ENCODE data around the gene NUMA1.

DNA sequence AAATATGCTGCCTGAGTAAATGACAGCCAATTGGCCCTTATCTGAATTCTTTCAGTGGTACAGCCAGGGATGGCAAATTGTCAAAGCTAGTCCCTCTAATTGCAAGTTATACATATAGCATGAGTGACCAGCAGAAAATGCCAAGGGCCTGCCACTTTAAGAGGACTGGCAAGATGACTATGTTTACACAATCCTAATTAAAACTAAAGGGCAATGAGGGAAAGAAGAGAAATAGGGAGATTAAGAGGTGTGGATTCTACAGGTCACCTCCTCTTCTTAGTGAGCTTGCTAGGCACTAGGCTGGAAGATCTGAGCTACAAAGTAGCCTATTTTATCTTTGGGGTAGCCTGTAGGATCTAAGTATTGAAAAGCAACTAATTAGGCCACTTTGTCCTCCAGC lies 13.5 kb downstream of the NUMA1 start:
- TF ChIP-seq, protein P1, sequence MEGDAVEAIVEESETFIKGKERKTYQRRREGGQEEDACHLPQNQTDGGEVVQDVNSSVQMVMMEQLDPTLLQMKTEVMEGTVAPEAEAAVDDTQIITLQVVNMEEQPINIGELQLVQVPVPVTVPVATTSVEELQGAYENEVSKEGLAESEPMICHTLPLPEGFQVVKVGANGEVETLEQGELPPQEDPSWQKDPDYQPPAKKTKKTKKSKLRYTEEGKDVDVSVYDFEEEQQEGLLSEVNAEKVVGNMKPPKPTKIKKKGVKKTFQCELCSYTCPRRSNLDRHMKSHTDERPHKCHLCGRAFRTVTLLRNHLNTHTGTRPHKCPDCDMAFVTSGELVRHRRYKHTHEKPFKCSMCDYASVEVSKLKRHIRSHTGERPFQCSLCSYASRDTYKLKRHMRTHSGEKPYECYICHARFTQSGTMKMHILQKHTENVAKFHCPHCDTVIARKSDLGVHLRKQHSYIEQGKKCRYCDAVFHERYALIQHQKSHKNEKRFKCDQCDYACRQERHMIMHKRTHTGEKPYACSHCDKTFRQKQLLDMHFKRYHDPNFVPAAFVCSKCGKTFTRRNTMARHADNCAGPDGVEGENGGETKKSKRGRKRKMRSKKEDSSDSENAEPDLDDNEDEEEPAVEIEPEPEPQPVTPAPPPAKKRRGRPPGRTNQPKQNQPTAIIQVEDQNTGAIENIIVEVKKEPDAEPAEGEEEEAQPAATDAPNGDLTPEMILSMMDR (IDR thresholded peaks at IDR 0.05; ENCODE audit: insufficient read depth, low read length), result no peak
- no peak for TF ChIP-seq GABPA (IDR thresholded peaks at IDR 0.05; ENCODE audit: low read depth)

All from HL-60 (cell line).